ENCODE measurements around the gene MYLK4. TPM values are rescaled to one million over a fixed set of nuclear protein-coding genes. Genes with fewer than 3 reads are reported as not detected.

The MYLK4 gene
- total and polyA plus RNA-seq, 2 of the 13 experiments (the other 11 are each of a cell fraction or from before 2014, with no cell fraction given) = 0.26 to 0.29 TPM

DNA sequence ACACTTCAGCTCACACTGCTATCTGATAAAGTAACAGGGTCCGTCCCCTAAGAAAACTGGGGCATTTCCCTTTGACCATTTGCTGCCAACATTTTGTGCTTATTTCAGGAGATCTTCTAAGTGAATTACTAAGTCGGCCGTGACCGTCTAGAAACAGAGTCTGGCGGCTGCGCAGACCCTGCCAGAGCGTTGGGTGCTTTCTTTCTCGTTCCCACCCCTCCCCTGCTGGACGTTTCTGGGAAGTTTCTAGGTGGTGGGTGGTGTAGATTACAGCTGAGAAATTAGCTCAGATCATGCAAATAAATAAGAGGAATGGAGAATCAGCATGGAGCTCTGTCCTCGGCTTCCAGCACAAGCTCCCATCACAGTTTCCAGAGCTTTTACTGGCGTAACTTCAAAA, 128.1 kb downstream of the MYLK4 start:
- CTCF ChIA-PET (ENCODE audit: low intra/inter-chr PET ratio, low total read pairs) = no interaction called here
- no peaks in the 10 kb centered on the region for H3K4me1 ChIP-seq (ENCODE audit: insufficient read depth, low read length)
- H2AFZ ChIP-seq (ENCODE audit: low read length) = no peak overlapping the region
- no peaks in the 10 kb centered on the region for H4K20me1 ChIP-seq (ENCODE audit: insufficient read depth, low read length)
- H3K27ac ChIP-seq (ENCODE audit: extremely low read length, insufficient read depth, low read length) = no peak overlapping the region
- peaks cover 3 to 71% of the 10 kb centered on the region in 2 experiments; a peak in 4 of 5 replicates for H3K27me3 ChIP-seq (ENCODE audit: control insufficient read depth in 1 of 2, insufficient read depth in 2 of 2, low read length in 2 of 2)
- no peak for DNase-seq (ENCODE audit: low spot score)
- BruUV-seq (replicated peaks) = no TSS peak
- H3K79me2 ChIP-seq (ENCODE audit: insufficient read depth, low read length) = no peaks in the 10 kb centered on the region
- in situ Hi-C loops (cut with HindIII; ENCODE audit: extremely low pct_ligation_motif_present, low pct_unique_long_range_greater_than_20kb) (no loop called here), intact Hi-C loops (cut with micrococcal nuclease; ENCODE audit: unreplicated experiment) (no loop called here)
- no peak overlapping the region for H3K4me2 ChIP-seq (ENCODE audit: low read depth, low read length)
- H3K9ac ChIP-seq (ENCODE audit: insufficient read depth, low read depth, low read length) = no peak overlapping the region
- TF ChIP-seq SETDB1 (CRISPR knock-in tag; IDR thresholded peaks at IDR 0.05; ENCODE audit: borderline replicate concordance) (no peak), GABPB1 (CRISPR knock-in tag; IDR thresholded peaks at IDR 0.05) (no peak), SIN3B (IDR thresholded peaks at IDR 0.05; ENCODE audit: low read length) (no peak), ZNF3 (CRISPR knock-in tag; IDR thresholded peaks at IDR 0.05) (no peak), KLF9 (CRISPR knock-in tag; IDR thresholded peaks at IDR 0.05; ENCODE audit: low read depth) (no peak), E2F2 (CRISPR knock-in tag; IDR thresholded peaks at IDR 0.05; ENCODE audit: borderline replicate concordance) (no peak), MYC (CRISPR knock-in tag; IDR thresholded peaks at IDR 0.05; ENCODE audit: borderline replicate concordance) (no peak), STAT5B (CRISPR knock-in tag; IDR thresholded peaks at IDR 0.05) (no peak), CENPT (CRISPR knock-in tag; IDR thresholded peaks at IDR 0.05; ENCODE audit: low read depth) (no peak), ARID5B (CRISPR knock-in tag; IDR thresholded peaks at IDR 0.05) (no peak), RBM22 (optimal IDR thresholded peaks at IDR 0.05; ENCODE audit: low read length) (no peak), ZNF782 (CRISPR knock-in tag; IDR thresholded peaks at IDR 0.05; ENCODE audit: borderline replicate concordance) (no peak), IKZF4 (CRISPR knock-in tag; IDR thresholded peaks at IDR 0.05; ENCODE audit: borderline replicate concordance, low read depth, not compliant biosample characterization) (no peak), PHF20 (CRISPR knock-in tag; IDR thresholded peaks at IDR 0.05) (no peak), ZNF629 (CRISPR knock-in tag; conservative IDR thresholded peaks at IDR 0.05) (no peak), CBX1 (IDR thresholded peaks at IDR 0.05; ENCODE audit: low read depth) (no peak)
- TF ChIP-seq, protein P1, sequence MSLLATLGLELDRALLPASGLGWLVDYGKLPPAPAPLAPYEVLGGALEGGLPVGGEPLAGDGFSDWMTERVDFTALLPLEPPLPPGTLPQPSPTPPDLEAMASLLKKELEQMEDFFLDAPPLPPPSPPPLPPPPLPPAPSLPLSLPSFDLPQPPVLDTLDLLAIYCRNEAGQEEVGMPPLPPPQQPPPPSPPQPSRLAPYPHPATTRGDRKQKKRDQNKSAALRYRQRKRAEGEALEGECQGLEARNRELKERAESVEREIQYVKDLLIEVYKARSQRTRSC (CRISPR knock-in tag; IDR thresholded peaks at IDR 0.05; ENCODE audit: low read depth) = no peak
- ATAC-seq = no peak
- FAIRE-seq = no peak
- H3K9me3 ChIP-seq (ENCODE audit: low read length) = no peaks in the 10 kb centered on the region
- POLR2A ChIA-PET = no interaction called here
- H3K4me3 ChIP-seq (replicated peaks in 1 of 3; ENCODE audit: insufficient read depth in 1 of 3, low read depth in 2 of 3, low read length in 3 of 3) = no peak overlapping the region
- 62% methylated on average over 11 of the region's 11 CpGs for WGBS (ENCODE audit: low lambda C conversion rate)
- H3K36me3 ChIP-seq (replicated peaks in 1 of 2; ENCODE audit: control insufficient read depth in 1 of 2, insufficient read depth in 2 of 2, low read length in 2 of 2) = no peaks in the 10 kb centered on the region

Data from HepG2 (cell line).